NCI-H2029 treated with DMSO at 0.1 percent for 48 hours (cell line): ENCODE data around the gene TMPO.
"Not testable (repeated sequence)": the region's sequence is repeated elsewhere in the genome, so short reads cannot be mapped to it uniquely, and the experiment has no call there.

Experiments used
- DNase-seq: peaks from one replicate; lab custom pipeline; 2025; lab: John Stamatoyannopoulos, UW

Gene TMPO

GRCh38 chr12:98515287-98516110 is at the start of gene TMPO:
Gene TMPO (plus strand): TSS chr12:98515590. CDS start chr12:98515868, 278 bp downstream.
- peak; percentile 76 for DNase-seq

GRCh38 chr12:98465950-98466602 is 49.3 kb upstream of the TMPO start:
- no peak for DNase-seq

DNA sequence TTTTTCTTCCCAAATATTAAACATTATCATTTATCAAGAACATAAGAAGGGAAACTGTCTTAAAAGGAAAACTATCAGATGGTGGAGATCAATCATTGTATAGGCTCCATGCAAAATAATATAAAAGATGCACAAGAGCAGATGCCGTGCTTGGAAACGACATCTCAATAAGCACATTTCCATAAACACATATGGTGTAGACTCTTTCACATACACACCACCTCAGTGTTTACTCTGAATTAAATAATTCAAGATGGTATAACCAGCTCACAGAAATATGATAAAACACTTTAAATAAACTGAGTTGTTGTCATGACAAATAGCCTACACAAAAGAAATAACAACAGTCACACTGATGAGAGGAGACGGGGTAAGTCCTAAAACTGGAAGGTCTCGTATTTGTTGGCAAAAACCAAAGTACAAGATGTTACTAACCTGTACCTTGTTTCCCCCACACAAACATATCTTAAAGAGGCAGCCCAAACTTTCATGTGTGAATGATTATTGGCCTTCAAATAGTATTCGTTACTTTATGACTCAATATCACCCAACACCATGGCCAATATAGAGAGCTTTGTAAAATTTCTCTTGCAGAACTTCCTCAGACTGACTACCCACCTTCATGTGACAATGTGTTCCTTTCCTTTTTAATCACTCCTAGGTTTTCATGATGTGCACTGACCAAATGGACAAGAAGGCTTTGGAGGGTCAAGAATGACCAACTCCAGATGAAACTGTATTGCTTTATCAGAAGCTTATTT is 48.6 kb upstream of the TMPO start:
- no peak for DNase-seq

GRCh38 chr12:98469109-98469508 is 46.3 kb upstream of the TMPO start:
- no peak for DNase-seq

DNA sequence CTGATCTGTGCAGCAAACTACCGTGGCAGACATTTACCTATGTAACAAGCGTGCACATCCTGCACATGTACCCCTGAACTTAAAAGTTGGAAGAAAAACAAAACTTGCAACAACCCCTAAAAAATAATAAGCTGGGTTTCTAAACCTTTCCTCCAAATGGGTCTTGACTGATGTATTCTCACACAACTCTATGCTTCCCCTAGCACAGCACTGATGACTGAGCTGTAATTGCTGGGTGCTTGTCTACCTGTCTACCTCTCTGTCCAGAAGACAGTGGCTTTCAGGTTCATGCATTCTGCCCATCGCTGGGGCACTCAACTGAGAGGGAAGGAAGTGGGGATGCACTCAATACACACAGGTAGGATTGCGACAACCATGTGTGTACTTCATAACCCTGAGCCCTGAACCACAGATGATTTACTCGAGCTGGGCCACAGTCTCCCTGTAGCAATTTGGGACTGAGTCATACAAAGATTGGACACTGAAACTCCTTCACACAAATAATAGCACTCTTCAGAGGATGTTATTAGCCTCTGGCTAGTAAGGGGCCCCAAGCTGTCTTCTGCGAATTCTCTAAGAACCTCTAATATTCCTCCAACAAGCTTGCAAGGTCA is 44.8 kb upstream of the TMPO start:
- no peak for DNase-seq

DNA sequence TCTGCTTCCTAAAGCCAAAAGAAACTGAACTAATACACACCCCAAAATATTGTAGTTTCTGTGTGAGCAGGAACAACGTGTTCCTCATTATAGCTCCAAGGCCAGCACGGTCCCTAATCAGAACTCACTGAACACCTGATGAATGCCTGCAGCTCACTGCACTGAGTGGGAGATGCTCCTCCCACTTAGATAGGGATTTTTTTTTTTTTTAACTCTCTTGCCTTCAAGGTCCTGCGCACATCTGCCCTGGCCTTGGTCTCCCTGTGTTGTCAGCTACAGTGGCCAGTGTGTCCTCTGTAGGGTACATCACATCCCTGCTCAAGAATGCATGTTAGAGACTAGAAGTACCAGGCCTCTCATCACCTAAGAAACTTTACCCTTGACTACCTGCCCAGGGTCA is 44.3 kb upstream of the TMPO start:
- no peak for DNase-seq

DNA sequence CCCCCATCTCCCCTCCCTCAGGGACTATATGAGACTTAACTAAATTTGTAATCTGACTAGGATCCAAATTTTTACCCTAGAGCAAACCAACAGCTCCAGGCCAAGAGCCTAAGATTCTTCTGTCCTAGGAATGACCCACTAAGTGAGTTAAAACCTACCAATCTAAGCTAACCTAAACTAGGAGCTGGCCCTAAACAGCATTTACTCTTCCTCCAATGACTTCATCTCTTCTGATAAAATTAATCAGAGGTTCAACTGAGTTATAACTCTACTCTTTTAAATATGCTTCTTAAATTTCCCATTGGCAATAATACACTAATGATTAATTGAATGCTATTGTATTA is 39.9 kb upstream of the TMPO start:
- DNase-seq: no peak

DNA sequence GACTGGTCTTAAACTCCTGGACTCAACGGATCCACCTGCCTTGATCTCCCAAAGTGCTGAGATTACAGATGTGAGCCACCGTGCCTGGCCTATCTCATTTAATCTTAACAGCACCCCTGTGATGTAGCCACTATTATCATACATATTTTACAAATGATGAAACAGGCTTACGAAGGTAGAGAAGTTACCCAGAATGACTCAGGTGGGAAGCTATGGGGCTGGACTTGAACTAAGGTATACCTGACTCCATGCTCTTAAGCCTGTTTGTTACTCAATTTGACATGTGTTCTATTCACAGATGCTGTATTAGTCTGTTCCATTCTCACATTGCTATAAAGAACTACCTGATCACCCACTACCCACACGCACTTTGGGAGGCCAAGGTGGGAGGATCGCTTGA is 36.8 kb upstream of the TMPO start:
- no peak for DNase-seq

DNA sequence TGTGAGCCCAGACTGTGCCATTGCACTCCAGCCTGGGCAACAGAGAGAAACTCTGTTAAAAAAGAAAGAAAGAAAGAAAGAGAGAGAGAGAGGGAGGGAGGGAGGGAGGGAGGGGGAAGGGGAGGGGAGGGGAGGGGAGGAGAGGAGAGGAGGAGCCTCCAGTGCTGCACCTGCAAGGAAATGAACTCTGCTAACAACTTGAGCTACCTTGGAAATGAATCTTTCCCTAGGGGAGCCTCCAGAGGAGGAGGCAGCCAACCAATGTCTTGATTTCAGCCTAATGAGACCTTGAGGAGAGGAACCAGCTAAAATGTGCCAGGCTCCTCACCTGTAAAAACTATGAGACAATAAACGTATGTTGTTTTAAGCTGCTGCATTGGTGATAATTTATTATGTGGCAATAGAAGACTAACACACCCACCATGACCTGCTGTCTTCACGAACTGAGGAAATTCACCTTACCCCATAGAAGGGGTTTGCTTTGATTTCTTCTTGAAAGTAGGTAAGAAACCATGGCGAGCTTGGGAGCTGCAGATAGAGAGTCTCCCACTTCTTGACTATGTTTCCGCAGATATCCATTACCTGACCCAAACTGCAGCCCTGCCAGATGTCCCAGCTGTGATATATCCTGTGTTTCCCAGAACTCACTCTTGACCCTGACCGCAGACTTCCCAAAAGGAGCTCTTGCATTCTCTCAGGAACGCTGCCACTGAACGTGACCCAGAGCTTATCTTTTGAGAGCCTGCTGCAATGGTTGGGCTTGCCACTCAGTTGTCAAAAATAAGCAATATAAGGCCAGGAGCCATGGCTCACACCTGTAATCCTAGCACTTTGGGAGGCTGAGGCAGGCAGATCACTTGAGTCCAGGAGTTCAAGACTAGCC is 31.5 kb upstream of the TMPO start:
- DNase-seq: no peak

DNA sequence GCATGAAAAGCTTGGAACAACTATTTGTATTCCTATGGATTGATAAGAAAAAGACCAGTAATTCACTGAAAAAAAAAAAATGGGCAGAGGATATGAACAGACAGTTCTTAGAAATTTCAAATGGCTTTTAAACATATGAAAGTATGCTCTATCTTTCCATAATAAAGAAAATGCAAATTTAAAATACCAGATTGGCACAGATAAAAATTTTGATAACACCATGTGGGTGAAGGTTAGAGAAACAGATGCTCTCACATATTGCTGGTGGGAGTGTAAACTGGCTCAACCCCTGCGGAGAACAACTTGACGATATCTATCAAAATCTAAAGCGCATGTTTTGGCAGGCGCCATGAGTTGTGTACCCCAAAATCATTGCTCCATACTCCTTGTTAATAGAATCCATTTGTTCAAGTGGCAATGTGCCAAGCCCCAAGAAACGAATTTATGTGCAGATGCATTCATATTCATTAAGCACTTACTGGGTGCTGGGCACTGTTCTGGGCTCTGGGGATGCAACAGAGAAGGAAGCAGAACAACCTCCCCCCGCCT is 29.5 kb upstream of the TMPO start:
- DNase-seq: no peak

- DNase-seq: not testable (repeated sequence)
Observed at GRCh38 chr12:98488416-98488815, 27.0 kb upstream of the TMPO start.

DNA sequence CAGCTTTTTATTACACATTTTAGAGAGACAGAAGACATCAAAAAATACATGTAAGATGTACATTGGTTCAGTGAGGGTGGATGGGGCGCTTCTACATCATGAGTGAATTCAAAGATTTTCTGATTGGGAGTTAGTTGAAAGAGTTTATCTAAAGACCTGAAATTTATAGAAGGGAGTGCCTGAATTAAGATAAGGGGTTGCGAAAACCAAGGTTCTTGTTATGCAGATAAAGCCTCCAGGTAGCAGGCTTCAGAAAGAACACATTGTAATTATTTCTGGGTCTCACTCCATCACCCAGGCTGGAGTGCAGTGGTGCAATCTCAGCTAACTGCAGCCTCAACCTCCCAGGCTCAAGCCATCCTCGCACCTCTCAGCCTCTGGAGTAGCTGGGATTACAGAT is 26.2 kb upstream of the TMPO start:
- no peak for DNase-seq

- DNase-seq: peak; percentile 89
Observed at GRCh38 chr12:98490501-98491453, 24.6 kb upstream of the TMPO start.

DNA sequence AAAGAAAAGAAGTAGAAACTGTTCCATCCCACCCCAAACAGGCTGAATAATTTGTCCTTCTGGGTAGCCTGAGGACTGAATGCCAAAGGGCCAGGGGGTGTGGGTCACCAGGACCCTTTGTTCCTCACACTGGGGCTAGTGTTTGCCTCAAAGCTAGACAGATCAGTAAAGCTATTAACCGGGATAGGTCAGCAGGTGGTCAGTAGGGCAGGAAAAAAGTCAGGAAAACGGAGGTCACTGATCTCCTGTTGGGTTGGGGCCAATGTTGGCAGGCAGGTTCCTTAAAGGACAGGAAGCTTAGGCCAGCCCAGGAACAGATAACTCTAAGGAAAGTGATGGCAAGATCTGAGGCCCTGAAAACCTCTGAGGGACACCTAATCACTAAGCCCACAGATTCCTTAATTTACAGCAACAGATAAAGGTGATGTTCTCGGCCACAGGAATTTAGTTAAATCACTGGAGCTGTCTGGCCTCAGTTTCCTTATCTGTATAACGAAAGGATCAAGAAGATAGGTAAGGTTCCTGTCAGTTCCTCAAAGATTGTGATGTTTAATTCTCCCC is 22.7 kb upstream of the TMPO start:
- no peak for DNase-seq

DNA sequence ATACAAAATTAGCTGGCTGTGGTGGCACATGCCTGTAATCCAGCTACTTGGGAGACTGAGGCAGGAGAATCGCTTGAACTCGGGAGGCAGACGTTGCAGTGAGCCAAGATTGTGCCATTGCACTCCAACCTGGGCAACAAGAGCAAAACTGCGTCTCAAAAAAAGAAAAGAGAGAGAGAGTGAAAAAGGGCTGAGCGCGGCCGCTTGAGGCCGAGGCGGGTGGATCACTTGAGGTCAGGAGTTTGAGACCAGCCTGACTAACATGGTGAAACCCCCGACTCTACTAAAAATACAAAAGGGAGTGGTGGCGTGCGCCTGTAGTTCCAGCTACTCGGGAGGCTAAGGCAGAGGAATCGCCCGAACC is 14.1 kb upstream of the TMPO start:
- not testable (repeated sequence) for DNase-seq

GRCh38 chr12:98503342-98503591 is 12.1 kb upstream of the TMPO start:
- DNase-seq: no peak

- peak; percentile 94 for DNase-seq
Observed at GRCh38 chr12:98503592-98504367, 11.6 kb upstream of the TMPO start.

DNA sequence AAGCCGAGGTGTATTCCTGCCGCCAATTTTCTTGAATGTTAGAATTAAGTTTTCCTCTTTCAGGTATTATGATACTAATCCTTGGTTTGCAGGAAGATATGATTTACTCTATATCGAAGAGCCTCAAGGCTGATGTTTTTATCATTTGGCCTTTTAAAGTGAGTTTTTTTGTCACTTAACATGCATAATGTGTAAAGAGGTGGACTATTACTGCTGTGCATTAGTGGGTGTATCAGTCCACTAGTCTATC is 11.1 kb upstream of the TMPO start:
- DNase-seq: no peak

GRCh38 chr12:98509063-98509462 is 6.3 kb upstream of the TMPO start:
- DNase-seq: no peak

- not testable (repeated sequence) for DNase-seq
Observed at GRCh38 chr12:98511806-98512205, 3.6 kb upstream of the TMPO start.
